HL-60 (cell line): ENCODE measurements around the gene STPG2.

ENCODE experiments used
- CTCF ChIP-seq: IDR thresholded peaks from one replicate; pipeline ENCODE4 v1.5.1; 2011; ENCODE audit warnings: low read length, control low read depth, inconsistent platforms; ENCODE audit not compliant: insufficient read depth
- POLR2AphosphoS5 ChIP-seq: IDR thresholded peaks from 2 replicates; pipeline ENCODE4 v1.6.1; 2012; ENCODE audit warnings: low read depth
- SPI1 ChIP-seq: IDR thresholded peaks from 2 replicates; pipeline ENCODE4 v1.6.1; 2012; ENCODE audit warnings: low read depth, mild to moderate bottlenecking, borderline replicate concordance

GRCh38 chr4:97910005-97910404 is 233.3 kb downstream of the STPG2 start:
- no peak for TF ChIP-seq CTCF
- no peak for TF ChIP-seq POLR2AphosphoS5
- no peak for TF ChIP-seq SPI1
